IPS DF 19.7 (cell line): Measurements from ENCODE around the gene SDK2.

Source experiments
- DNase-seq: peaks from one replicate; pipeline ENCODE4 v3.0.0-alpha.2; 2013; ENCODE audit warnings: low read depth, low spot score

The SDK2 gene

GRCh38 chr17:73510981-73511718 lies 133.1 kb downstream of the SDK2 start:
- no peak for DNase-seq

GRCh38 chr17:73508931-73509605 lies 135.2 kb downstream of the SDK2 start:
- DNase-seq: no peak

- no peak for DNase-seq
Measured at GRCh38 chr17:73508057-73508930, 136.0 kb downstream of the SDK2 start.

- DNase-seq: no peak
Measured at GRCh38 chr17:73506470-73507435, 137.5 kb downstream of the SDK2 start.

GRCh38 chr17:73503560-73503959 lies 140.7 kb downstream of the SDK2 start:
- DNase-seq: no peak

- DNase-seq: no peak
Measured at GRCh38 chr17:73500414-73500999, 143.7 kb downstream of the SDK2 start.

GRCh38 chr17:73498886-73499554 lies 145.2 kb downstream of the SDK2 start:
- no peak for DNase-seq

GRCh38 chr17:73498176-73498575 lies 146.1 kb downstream of the SDK2 start:
- DNase-seq: no peak

GRCh38 chr17:73497721-73498120 lies 146.5 kb downstream of the SDK2 start:
- DNase-seq: no peak

- DNase-seq: no peak
Measured at GRCh38 chr17:73496232-73496631, 148.0 kb downstream of the SDK2 start.

GRCh38 chr17:73495641-73496040 lies 148.6 kb downstream of the SDK2 start:
- DNase-seq: no peak

GRCh38 chr17:73494950-73495349 lies 149.3 kb downstream of the SDK2 start:
- no peak for DNase-seq

GRCh38 chr17:73493956-73494926 lies 150.0 kb downstream of the SDK2 start:
- DNase-seq: no peak

GRCh38 chr17:73492821-73493814 lies 151.1 kb downstream of the SDK2 start:
- no peak for DNase-seq

GRCh38 chr17:73492125-73492820 lies 152.0 kb downstream of the SDK2 start:
- no peak for DNase-seq

GRCh38 chr17:73491648-73492047 lies 152.6 kb downstream of the SDK2 start:
- no peak for DNase-seq

- no peak for DNase-seq
Measured at GRCh38 chr17:73490851-73491250, 153.4 kb downstream of the SDK2 start.
